HG02943 (cell line): Measurements from ENCODE around the gene WAS.
"Not testable (repeated sequence)": the region's sequence is repeated elsewhere in the genome, so short reads cannot be mapped to it uniquely, and the experiment has no call there.

ENCODE experiments used
- ATAC-seq: cut with Tn5 transposase; IDR thresholded peaks from one replicate; pipeline ENCODE4 v1.9.1; 2021; ENCODE audit warnings: mild to moderate bottlenecking, low read depth, moderate library complexity; ENCODE audit not compliant: unreplicated experiment

WAS gene

GRCh38 chrX:48683411-48683982 is at the start of gene WAS:
Gene WAS (plus strand): TSS chrX:48683799. CDS start chrX:48683854, 55 bp downstream.
- no peak for ATAC-seq

DNA sequence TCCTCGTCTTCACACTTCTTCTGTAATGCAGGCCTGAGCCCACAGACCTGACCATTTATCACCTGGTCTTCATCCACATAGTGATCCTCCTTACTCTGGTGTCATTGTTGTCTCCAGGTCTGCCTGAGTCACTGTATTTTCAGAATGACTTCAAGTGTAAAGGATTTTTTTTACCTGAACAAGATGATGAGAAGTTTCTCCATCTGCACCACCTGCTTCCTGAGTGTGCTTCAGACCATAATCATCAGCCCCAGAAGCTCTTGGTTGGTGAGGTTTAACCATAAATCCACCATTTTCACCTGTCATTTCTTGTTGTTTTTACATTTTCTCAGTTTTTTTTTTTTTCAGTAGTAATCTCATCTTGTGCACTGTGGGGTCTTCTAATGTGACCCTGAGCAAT is 47.3 kb upstream of the WAS start:
- ATAC-seq: no peak

GRCh38 chrX:48636776-48637175 is 46.8 kb upstream of the WAS start:
- no peak for ATAC-seq

DNA sequence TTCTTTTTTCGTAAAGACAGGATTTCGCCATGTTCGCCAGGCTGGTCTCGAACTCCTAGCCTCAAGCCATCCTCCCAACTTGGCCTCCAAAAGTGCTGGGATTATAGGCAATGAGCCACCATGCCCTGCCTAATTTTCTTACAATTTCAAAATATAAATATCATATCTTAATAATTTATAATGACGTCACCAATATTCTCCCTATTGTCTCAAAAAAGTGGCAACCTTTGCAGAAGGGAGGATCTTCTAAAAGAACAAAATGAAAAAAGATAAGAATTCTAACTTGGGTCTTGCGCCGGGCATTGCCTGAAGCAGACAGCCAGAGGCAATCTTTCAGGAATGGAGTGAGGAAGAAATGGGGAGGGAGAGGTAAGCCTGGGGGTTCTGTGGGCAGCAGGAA is 37.9 kb upstream of the WAS start:
- no peak for ATAC-seq

- no peak for ATAC-seq
Observed at GRCh38 chrX:48648336-48648751, 35.3 kb upstream of the WAS start.

- ATAC-seq: no peak
Observed at GRCh38 chrX:48649102-48649501, 34.5 kb upstream of the WAS start.

DNA sequence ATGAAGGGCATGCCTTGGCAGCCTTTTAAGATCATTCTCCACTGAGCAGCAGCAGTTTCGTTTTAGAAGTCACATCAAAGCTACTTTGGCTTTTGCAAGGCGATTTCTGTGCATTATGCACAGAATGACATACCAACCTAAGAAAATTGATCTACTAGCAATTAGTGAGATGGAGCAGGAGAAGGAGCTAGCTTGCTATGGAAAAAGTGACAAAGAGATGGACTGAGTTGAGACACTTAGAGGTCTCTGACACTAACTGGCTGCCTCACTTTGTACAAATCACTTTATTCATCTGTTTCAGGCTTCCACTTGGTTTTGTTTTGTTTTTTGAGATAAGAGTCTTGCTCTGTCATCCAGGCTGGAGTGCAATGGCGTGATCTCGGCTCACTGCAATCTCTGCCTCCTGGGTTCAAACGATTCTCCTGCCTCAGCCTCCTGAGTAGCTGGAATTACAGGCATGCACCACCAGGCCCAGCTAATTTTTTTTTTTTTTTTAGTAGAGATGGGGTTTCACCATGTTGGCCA is 31.5 kb upstream of the WAS start:
- ATAC-seq: not testable (repeated sequence)

GRCh38 chrX:48654746-48655145 is 28.9 kb upstream of the WAS start:
- ATAC-seq: not testable (repeated sequence)

DNA sequence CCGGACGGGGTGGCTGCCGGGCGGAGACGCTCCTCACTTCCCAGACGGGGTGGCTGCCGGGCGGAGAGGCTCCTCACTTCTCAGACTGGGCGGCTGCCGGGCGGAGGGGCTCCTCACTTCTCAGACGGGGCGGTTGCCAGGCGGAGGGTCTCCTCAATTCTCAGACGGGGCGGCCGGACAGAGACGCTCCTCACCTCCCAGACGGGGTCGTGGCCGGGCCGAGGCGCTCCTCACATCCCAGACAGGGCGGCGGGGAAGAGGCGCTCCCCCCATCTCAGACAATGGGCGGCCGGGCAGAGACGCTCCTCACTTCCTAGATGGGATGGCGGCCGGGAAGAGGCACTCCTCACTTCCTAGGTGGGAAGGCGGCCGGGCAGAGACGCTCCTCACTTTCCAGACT is 23.9 kb upstream of the WAS start:
- not testable (repeated sequence) for ATAC-seq

DNA sequence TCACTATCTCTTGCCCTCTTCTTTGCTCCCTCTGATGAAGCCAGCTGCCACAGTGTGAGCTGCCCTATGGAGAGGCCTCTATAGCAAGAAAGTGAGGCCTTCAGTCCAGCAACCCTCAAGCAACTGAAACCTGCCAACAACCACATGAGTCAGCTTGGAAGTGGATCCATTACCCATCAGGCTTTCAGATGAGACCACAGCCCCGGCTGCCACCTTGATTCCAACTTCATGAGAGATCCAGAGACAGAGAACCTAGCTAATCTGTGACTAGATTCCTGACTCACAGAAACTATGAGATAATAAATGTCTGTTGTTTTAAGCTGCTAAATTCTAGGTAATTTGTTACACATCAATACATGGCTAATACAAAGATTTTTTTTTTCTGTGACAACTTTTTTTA is 20.4 kb upstream of the WAS start:
- no peak for ATAC-seq

- ATAC-seq: no peak
Observed at GRCh38 chrX:48664156-48664555, 19.4 kb upstream of the WAS start.

- ATAC-seq: no peak
Observed at GRCh38 chrX:48665991-48666390, 17.6 kb upstream of the WAS start.

GRCh38 chrX:48666649-48667048 is 16.9 kb upstream of the WAS start:
- no peak for ATAC-seq

GRCh38 chrX:48667509-48667908 is 16.1 kb upstream of the WAS start:
- no peak for ATAC-seq

GRCh38 chrX:48668187-48668586 is 15.4 kb upstream of the WAS start:
- not testable (repeated sequence) for ATAC-seq

DNA sequence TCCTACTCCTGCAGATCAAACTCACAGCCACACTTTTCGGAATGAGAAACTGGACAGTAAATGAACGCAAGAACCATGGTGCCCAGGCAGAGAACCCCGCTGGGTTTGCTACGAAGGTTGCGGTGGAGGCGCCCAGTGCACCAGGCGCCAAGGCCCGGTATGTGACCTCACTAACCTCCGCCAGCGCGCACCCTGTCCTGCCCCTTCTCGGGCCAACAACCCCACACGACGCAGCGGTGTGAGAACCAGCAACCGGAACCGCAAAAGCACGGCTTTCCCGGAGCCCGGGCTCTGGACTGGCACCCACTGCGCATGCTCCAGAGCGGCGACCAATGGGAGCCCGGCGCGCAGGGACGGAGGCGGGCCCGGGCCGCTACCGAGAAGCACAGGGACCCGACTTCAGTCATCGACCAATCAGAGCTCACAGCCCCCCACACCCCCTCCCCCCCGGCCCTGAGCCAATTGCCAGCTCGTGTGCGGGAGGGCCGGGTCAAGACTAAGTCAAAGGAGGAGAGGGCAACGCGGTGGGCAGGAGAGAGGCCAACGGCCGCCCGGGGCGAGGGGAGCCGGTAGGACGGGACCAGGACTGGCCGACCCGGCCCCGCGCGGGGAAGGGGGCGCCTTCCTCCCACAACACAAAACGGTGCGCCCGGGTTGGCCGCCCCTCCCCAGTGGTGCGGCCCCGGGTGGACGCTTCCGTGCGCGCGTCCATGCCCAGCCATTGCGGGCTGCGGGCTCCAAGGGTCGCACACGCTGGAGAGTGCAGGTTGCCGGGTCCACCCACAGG is 7.3 kb upstream of the WAS start:
- ATAC-seq: peak; percentile 80

DNA sequence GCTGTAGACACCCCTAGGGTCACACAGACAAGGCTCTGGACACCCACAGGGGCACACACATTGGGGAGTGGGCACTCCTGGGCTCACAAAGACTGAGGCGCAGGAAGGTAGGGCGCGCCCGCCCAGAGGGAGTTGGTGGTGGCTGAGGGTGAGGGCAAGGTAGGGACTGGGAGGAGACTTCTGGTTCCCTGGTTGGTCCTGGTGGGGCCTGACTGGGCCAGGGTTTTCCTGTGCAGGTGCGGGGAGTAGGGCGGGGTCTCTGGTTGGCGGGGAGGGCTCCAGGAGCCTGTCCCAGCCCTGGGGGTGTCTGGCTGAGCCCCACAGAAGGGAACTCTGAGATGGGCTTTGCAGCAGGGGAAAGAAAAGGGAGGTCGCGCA is 6.7 kb upstream of the WAS start:
- peak; percentile 27 for ATAC-seq

- ATAC-seq: no peak
Observed at GRCh38 chrX:48677516-48677915, 6.1 kb upstream of the WAS start.

DNA sequence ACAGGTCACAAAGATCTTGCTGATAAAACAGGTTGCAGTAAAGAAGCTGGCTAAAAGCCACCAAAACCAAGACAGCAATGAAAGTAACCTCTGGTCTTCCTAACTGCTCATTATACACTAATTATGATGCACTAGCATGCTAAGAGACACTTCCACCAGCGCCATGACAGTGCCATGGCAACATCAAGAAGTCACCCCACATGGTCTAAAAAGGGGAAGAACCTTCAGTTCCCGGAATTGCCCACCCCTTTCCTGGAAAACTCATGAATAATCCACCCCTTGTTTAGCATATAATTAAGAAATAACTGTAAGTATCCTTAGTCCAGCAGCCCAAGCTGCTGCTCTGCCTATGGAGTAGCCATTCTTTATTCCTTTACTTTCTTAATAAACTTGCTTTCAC is 3.1 kb upstream of the WAS start:
- ATAC-seq: not testable (repeated sequence)

DNA sequence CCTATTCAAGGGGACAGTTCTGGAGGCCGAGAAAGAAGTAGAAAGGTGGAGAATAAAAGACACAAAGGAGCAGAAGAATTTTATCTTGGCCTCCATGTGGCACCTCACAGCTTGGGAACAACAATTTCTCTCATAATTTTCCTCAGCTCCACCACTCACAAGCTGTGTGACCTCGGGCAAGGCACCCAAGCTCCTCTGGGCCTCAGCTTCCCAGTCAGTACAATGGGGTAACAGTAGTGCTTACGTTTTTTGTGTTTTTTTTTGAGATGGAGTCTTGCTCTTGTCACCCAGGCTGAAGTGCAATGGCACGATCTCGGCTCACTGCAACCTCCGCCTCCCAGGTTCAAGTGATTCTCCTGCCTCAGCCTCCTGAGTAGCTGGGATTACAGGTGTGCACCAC is 2.7 kb upstream of the WAS start:
- ATAC-seq: not testable (repeated sequence)

DNA sequence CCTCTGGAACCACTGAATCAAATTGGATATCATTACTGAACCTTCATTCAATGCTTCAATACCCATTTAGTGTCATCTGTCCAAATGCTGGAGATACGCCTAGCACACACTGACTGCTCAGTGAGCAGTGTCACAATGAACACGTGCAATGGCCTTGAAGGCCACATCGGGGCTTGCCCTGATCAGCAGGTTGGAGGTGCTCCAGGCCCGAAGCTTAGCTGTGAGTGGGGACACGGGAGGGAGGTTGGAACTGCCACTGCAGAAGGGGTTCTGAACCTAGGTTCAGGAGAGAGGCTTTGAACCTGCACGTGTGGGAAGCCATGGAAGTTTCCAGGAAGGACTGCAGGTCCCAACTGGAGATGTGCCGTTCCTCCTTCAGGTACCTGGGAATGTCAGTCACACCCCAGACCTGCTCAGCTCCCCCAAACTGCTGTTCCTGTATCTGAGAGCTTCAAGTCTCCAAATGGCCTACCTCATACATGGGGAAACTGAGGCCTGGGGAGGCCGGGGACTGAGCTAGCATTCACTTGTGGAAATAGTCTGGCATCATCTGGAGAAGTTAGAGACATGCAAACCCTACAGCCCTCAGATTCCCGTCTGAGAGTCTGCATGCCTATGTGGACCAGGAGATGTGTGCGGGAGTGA is 1.9 kb upstream of the WAS start:
- ATAC-seq: no peak

- ATAC-seq: not testable (repeated sequence)
Observed at GRCh38 chrX:48682795-48683194, 804 bp upstream of the WAS start.
